Neural progenitor cell (in vitro differentiated cells): ENCODE data around the gene ZFAND6. TPM values are rescaled to one million over a fixed set of nuclear protein-coding genes. Genes with fewer than 3 reads are reported as not detected.

Source experiments
- DNase-seq: peaks from one replicate; pipeline ENCODE4 v3.0.0-alpha.2; 2016; ENCODE audit warnings: low spot score
- H2AFZ ChIP-seq: fragments of 200-600 bp; sonication (generic); replicated peaks from 2 replicates; pipeline ENCODE4 v1.6.1; 2016; ENCODE audit warnings: antibody characterized with exemption
- H3F3A ChIP-seq: fragments of 200-600 bp; sonication (generic); 2 replicates; pipeline ENCODE4 v1.6.1; 2016; ENCODE audit warnings: antibody characterized with exemption, low read depth
- H3K27ac ChIP-seq: fragments of 200-600 bp; sonication (generic); 2 replicates; pipeline ENCODE4 v1.5.1; 2016; ENCODE audit warnings: mild to moderate bottlenecking
- H3K27me3 ChIP-seq: fragments of 200-600 bp; sonication (generic); 2 replicates; pipeline ENCODE4 v1.6.1; 2016; ENCODE audit warnings: mild to moderate bottlenecking, moderate library complexity
- H3K36me3 ChIP-seq: fragments of 200-600 bp; sonication (generic); 2 replicates; pipeline ENCODE4 v1.5.1; 2016
- H3K4me1 ChIP-seq: fragments of 200-600 bp; sonication (generic); 2 replicates; pipeline ENCODE4 v1.6.1; 2016; ENCODE audit warnings: mixed run types
- H3K4me2 ChIP-seq: fragments of 200-600 bp; sonication (generic); 2 replicates; pipeline ENCODE4 v1.6.1; 2016
- H3K4me3 ChIP-seq: fragments of 200-600 bp; sonication (generic); 2 replicates; pipeline ENCODE4 v1.5.1; 2016
- H3K79me2 ChIP-seq: fragments of 200-600 bp; sonication (generic); 2 replicates; pipeline ENCODE4 v1.6.1; 2016; ENCODE audit warnings: low read depth
- H3K9ac ChIP-seq: fragments of 200-600 bp; sonication (generic); 2 replicates; pipeline ENCODE4 v1.6.1; 2016
- H3K9me3 ChIP-seq: fragments of 200-600 bp; sonication (generic); 2 replicates; pipeline ENCODE4 v1.5.1; 2016; ENCODE audit warnings: low read depth
- H4K20me1 ChIP-seq: fragments of 200-600 bp; sonication (generic); 2 replicates; pipeline ENCODE4 v1.6.1; 2016; ENCODE audit warnings: low read depth
- H3K27ac Mint-ChIP-seq: 3 replicates; pipeline ENCODE4 v1.8.0; 2021; ENCODE audit warnings: mixed read lengths
- H3K27me3 Mint-ChIP-seq: 2 replicates; pipeline ENCODE4 v1.8.0; 2022; ENCODE audit warnings: low read depth, mild to moderate bottlenecking, inconsistent platforms, moderate library complexity, mixed read lengths; ENCODE audit not compliant: insufficient read depth
- H3K36me3 Mint-ChIP-seq: 3 replicates; pipeline ENCODE4 v1.8.0; 2021; ENCODE audit warnings: mixed read lengths
- H3K4me1 Mint-ChIP-seq: 3 replicates; pipeline ENCODE4 v1.8.0; 2021; ENCODE audit warnings: mixed read lengths
- H3K4me3 Mint-ChIP-seq: 3 replicates; pipeline ENCODE4 v1.8.0; 2021; ENCODE audit warnings: mild to moderate bottlenecking, moderate library complexity, mixed read lengths
- H3K9me3 Mint-ChIP-seq: 3 replicates; pipeline ENCODE4 v1.8.0; 2020; ENCODE audit warnings: mixed read lengths
- CTCF ChIP-seq: fragments of 200-600 bp; sonication (generic); IDR thresholded peaks from 2 replicates; pipeline ENCODE4 v1.5.1; 2017; ENCODE audit warnings: antibody characterized with exemption, mild to moderate bottlenecking
- EZH2 ChIP-seq: fragments of 200-600 bp; sonication (generic); IDR thresholded peaks from 2 replicates; pipeline ENCODE4 v1.6.1; 2017; ENCODE audit warnings: antibody characterized with exemption, mild to moderate bottlenecking, moderate library complexity
- EZH2phosphoT487 ChIP-seq: fragments of 200-600 bp; sonication (generic); IDR thresholded peaks from 2 replicates; pipeline ENCODE4 v1.6.1; 2017; ENCODE audit warnings: antibody characterized with exemption
- total RNA-seq: library from RNA; depleted of rRNA; stranded (reverse); fragments of >200 nt; gene quantifications from 2 replicates; pipeline ENCODE4 v1.2.3, GENCODE V29; 2015; ENCODE audit warnings: low replicate concordance

Gene ZFAND6
- total RNA-seq, 1 donor from 2014 or later, result 329 TPM

GRCh38 chr15:80179935-80180334, 120.5 kb downstream of the ZFAND6 start:
- Histone ChIP-seq H3K9ac (no peak overlapping the region), H3K79me2 (no peaks in the 10 kb centered on the region), H4K20me1 (no peaks in the 10 kb centered on the region), H3K4me2 (no peak overlapping the region), H3F3A (no peaks in the 10 kb centered on the region), H3K36me3 (no peaks in the 10 kb centered on the region), H3K27me3 (no peaks in the 10 kb centered on the region), H3K4me1 (no peaks in the 10 kb centered on the region), H3K4me3 (no peak overlapping the region), H2AFZ (no peak overlapping the region), H3K9me3 (no peaks in the 10 kb centered on the region), H3K27ac (no peak overlapping the region)
- no peak for DNase-seq
- peaks cover 2% of the 10 kb centered on the region for H3K27me3 Mint-ChIP-seq
- TF ChIP-seq EZH2, result no peak
- no peak for TF ChIP-seq EZH2phosphoT487
- TF ChIP-seq CTCF, result no peak
- peak overlapping the region; percentile 8 for H3K27ac Mint-ChIP-seq
- no peak overlapping the region for H3K4me3 Mint-ChIP-seq
- H3K4me1 Mint-ChIP-seq, result peaks cover 10% of the 10 kb centered on the region
- H3K9me3 Mint-ChIP-seq, result no peaks in the 10 kb centered on the region
- peaks cover 11% of the 10 kb centered on the region for H3K36me3 Mint-ChIP-seq

- Mint-ChIP-seq H3K9me3 (peaks cover 3% of the 10 kb centered on the region), H3K27me3 (peaks cover 2% of the 10 kb centered on the region), H3K27ac (no peak overlapping the region), H3K36me3 (peaks cover 15% of the 10 kb centered on the region), H3K4me1 (peaks cover 11% of the 10 kb centered on the region), H3K4me3 (no peak overlapping the region)
- Histone ChIP-seq H3K4me1 (no peaks in the 10 kb centered on the region), H4K20me1 (no peaks in the 10 kb centered on the region), H3K9ac (no peak overlapping the region), H3K36me3 (no peaks in the 10 kb centered on the region), H3K27me3 (no peaks in the 10 kb centered on the region), H3K27ac (no peak overlapping the region), H3K79me2 (no peaks in the 10 kb centered on the region), H3K9me3 (no peaks in the 10 kb centered on the region), H3K4me3 (no peak overlapping the region), H2AFZ (no peak overlapping the region), H3F3A (no peaks in the 10 kb centered on the region), H3K4me2 (no peak overlapping the region)
- TF ChIP-seq EZH2 (no peak), CTCF (no peak), EZH2phosphoT487 (no peak)
- DNase-seq, result no peak
Measured at GRCh38 chr15:80180468-80180867, 121.0 kb downstream of the ZFAND6 start.

GRCh38 chr15:80180986-80181385, 121.5 kb downstream of the ZFAND6 start:
- Histone ChIP-seq H3K4me2 (no peak overlapping the region), H3K79me2 (no peaks in the 10 kb centered on the region), H2AFZ (no peak overlapping the region), H3K36me3 (no peaks in the 10 kb centered on the region), H3K27me3 (no peaks in the 10 kb centered on the region), H3F3A (no peaks in the 10 kb centered on the region), H3K4me3 (no peak overlapping the region), H3K27ac (no peak overlapping the region), H3K9ac (no peak overlapping the region), H3K9me3 (no peaks in the 10 kb centered on the region), H4K20me1 (no peaks in the 10 kb centered on the region), H3K4me1 (no peaks in the 10 kb centered on the region)
- peaks cover 11% of the 10 kb centered on the region for H3K4me1 Mint-ChIP-seq
- no peak overlapping the region for H3K27ac Mint-ChIP-seq
- no peak for TF ChIP-seq CTCF
- no peak for TF ChIP-seq EZH2phosphoT487
- TF ChIP-seq EZH2, result no peak
- peaks cover 15% of the 10 kb centered on the region for H3K36me3 Mint-ChIP-seq
- H3K4me3 Mint-ChIP-seq, result no peak overlapping the region
- peaks cover 2% of the 10 kb centered on the region for H3K27me3 Mint-ChIP-seq
- peaks cover 3% of the 10 kb centered on the region for H3K9me3 Mint-ChIP-seq
- DNase-seq, result no peak
